Jurkat, Clone E6-1 (cell line): ENCODE results near the gene PER2.
A peak's percentile ranks its signal among the peaks of the same experiment; 100 is the strongest.

Experiments used
- DNase-seq: peaks from one replicate; pipeline ENCODE4 v3.0.0-alpha.2; 2011; ENCODE audit warnings: low read depth, low spot score
- H3K4me3 ChIP-seq: 2 replicates; pipeline ENCODE4 v1.5.1; 2011; ENCODE audit warnings: mild to moderate bottlenecking, low read length, control low read depth, moderate library complexity

The PER2 gene

DNA sequence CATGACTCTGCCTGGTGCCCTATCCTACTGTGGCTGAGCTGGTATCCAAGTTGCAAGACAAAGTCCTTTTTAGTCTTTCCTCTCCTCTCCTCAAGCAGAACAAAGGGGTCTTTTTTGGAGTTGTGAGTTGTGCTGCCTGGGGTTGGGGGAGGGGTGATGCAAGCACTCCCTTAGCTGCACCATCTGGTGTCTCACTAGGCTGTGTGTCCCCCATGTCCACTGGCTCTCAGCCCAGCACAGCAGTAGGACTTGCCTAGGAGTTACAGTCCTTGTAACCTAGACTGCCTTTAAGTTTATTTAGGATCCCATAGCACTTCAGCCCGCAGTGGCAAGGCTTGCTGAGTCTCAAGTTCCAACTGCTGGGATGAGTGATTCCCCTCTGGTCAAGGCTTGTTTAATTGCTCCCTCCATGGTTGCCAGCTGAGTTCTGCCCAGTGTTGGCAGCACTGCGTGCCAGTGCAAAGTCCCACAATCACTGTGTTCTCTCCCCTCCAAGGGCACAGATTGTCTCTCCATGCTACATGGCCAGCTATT, 71.7 kb downstream of the PER2 start:
- no peak overlapping the region for H3K4me3 ChIP-seq
- no peak for DNase-seq

DNA sequence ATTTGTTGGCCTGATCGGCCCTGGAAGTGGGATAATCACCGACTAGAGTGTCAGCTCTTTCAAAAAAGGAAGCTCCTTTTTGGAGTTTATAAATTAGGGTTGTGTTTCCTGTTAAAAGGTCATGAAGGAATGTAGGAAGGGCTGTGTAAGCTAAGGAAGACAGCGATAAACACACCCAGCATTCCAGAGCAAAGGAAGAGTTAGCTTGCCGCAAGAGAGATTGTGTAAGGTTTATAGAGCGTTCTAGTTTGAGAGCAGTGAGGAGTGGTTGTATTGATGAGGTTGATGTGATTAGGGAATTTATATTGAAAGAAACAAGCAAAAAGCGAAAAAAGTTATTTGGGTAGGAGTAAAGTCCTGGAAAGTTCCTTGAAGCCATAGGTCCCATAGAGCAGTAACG, 81.4 kb downstream of the PER2 start:
- DNase-seq = no peak
- H3K4me3 ChIP-seq = no peak overlapping the region

DNA sequence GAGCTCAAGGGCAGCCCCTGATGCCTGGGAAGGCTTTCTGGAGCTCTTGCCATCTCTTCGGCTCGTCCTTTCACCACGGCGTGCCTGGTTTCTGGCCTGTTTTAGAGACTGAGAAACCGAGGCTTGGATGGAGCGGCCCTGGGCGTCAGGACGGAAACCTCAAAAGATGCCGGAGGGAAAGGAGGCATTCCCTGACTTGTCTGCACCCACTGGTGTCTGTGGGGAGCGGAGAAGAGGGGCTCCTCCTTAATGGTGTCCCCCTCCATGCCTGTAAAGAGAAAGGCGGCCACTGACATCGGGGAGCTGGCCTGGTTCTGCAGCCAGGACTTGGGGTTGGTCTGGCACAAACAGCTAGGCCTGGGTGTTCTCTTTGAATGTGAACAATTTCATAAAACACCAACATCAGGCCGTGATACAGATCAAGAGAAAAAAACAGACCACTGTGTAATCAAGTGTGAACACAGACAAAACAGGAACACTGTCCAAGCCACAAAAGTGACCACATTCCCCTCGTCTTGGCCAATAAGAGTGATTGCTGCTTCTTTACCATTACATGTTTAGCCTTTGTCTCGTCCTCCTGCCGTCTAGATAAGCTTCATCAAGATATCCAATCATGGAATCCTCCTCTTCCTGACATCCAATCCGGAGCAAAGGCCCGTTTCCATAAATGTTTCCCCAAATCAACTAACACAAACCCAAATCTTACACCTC, 84.3 kb downstream of the PER2 start:
- DNase-seq = no peak
- peak overlapping the region; percentile 69 for H3K4me3 ChIP-seq

DNA sequence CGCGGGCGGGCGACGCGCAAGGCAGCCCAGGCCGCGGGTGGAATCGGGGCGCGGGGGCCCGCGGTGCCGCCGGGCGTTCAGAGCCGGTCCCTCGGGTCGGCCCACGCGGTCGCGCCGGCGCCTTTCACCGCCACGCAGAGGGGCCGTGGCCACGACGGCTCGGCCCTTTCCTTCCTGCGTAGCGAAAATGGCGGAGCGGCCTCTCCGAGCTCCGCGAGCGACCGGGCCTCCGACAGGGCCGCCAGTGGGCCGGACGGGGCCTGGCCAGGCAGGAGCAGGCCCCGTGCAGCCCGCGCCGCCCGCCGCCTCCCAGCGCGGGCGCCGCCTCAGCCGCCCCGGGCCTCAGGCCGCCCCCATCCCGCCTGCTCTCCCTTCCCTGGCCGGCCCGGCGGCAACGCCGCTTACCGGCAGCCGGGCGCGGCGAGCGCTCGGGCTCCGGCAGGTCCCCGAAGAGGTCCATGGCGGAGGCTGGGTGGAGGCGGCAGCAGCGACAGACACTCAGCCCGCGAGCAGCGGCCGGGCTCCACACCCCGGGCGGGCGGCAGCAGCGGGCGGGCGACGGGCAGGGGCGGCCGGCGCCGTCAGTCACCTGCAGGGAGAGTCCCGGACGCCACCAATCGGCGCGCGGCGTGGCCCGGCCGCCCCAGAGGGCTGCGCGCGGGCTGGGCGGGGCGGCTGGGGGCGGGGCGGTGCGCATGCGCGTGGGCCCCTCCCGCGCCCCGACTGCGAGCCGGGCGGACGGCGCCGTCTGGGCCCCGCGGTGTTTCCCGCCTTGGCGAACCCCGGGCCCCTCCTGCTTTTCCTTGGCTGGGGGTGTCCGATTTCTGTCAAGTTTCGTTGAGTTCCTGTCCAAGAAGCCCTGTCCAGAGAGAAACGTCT, 85.1 kb downstream of the PER2 start, which contains the start of gene ILKAP:
ILKAP (minus strand) TSS at position 602 of the 879 bp plus-strand sequence; CDS start at position 460, 142 bp downstream.
- DNase-seq = peak; percentile 49
- peak within 1 kb of the TSS; percentile 74 for H3K4me3 ChIP-seq

DNA sequence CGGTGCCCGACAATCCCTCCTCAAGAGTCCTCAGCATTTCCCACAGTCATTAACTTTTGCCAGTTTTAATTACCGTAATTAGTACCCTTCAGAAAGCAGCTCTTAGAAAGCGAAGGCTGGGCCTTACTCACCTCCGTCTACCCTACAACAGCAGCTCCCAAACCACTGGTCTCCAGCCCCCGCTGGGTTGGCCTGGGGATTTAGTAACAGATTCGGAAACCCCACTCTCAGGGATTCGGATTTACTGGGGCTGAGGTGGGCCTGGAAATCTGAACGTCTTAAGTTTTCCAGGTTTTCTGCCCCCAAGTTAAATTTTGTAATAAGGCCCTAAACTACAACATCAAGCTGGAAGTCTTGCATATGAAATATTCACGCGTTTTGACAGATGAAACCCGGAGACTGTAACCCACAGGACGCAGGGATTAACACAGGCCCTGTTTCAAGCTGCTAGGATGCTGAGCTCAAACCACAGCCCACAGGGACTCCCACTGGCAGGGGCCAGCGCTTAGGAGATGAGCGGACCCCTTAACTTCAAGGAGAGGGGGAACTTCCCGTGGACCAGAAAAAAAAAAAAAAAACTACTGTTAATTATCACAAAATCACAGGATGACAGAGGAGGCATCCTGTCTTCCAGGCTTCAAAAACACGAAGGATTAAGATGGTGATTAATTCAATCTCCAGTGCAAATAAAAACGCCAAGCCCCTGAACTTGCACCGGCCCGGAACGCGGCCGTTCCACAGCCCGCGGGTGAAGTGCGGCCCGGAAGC, 85.9 kb downstream of the PER2 start:
- peak; percentile 48 for DNase-seq
- peak overlapping the region; percentile 74 for H3K4me3 ChIP-seq
